GM10266 (cell line): ENCODE results near the gene SFXN5.
"Not testable (repeated sequence)": the region's sequence is repeated elsewhere in the genome, so short reads cannot be mapped to it uniquely, and the experiment has no call there.

ENCODE experiments used
- DNase-seq: peaks from one replicate; pipeline ENCODE4 v3.0.0; 2012; ENCODE audit errors: extremely low spot score
- CTCF ChIP-seq: IDR thresholded peaks from 2 replicates; pipeline ENCODE4 v1.5.1; 2012; ENCODE audit warnings: mild to moderate bottlenecking, low read depth; ENCODE audit not compliant: control insufficient read depth, insufficient read depth; ENCODE audit errors: missing control alignments

The SFXN5 gene

GRCh38 chr2:73095910-73096309 is 24.4 kb upstream of the SFXN5 start:
- no peak for DNase-seq
- TF ChIP-seq CTCF, result no peak

GRCh38 chr2:73093601-73094218 is 22.2 kb upstream of the SFXN5 start:
- not testable (repeated sequence) for DNase-seq

- no peak for TF ChIP-seq CTCF
- DNase-seq, result no peak
Observed at GRCh38 chr2:73092146-73092783, 20.8 kb upstream of the SFXN5 start.

GRCh38 chr2:73091696-73092095 is 20.2 kb upstream of the SFXN5 start:
- DNase-seq, result no peak

DNA sequence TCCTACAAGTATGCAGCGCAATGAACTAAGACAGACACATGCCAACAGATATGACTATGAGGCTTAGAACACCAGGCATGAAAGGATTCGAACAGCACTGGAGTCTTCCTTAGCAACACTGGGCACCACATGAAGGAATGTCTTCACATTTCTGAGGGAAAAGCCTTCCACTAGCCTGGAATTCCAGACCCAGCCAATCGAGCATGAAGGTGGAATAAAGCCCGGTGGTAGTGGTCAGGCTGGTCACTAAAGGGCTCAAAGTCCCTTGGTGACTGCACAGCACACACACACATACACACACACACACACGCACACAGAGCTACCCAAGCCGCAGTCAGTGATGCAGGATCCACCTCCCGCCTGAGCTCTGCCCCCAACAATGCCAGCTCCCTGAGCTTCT is 19.7 kb upstream of the SFXN5 start:
- TF ChIP-seq CTCF, result no peak
- no peak for DNase-seq

More at GRCh38 chr2:73091696-73092095, 20.2 kb upstream of the SFXN5 start:
- TF ChIP-seq CTCF, result no peak

- no peak for TF ChIP-seq CTCF
- DNase-seq, result no peak
Observed at GRCh38 chr2:73089270-73090030, 17.9 kb upstream of the SFXN5 start.

DNA sequence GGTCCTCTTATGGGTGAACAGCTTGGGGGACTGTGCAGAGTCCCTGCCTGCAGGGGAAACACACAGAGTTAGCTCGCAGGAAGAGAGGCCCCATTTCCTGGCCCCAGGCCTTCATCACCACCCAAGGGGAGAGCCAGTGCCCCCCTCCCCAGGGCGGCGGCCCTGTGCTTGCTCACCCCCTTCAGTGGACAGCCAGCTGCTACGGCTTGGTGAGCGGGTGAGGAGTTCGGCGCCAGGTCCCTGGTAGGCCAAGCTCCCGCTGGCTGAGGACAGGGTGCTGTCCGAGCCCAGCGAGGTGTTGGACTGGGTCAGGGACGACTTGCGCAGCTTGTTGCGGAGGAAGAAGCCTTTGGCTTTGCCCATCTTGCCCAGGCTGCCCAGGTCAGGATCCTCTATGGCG is 17.2 kb upstream of the SFXN5 start:
- no peak for TF ChIP-seq CTCF

More for the DNA sequence above, 17.2 kb upstream of the SFXN5 start:
- no peak for DNase-seq
